MCF 10A (cell line): ENCODE measurements around the gene HOXC5. TPM values are rescaled to one million over a fixed set of nuclear protein-coding genes. Genes with fewer than 3 reads are reported as not detected.

Experiments used
- BruUV-seq: library from RNA; stranded (reverse); fragments of 400-500 nt; replicated peaks from 2 replicates; lab custom pipeline; 2021; lab: Mats Ljungman, UMichigan
- CTCF ChIA-PET: fragments of 300-600 bp; sonication (Branson Sonifier 250); formaldehyde crosslinking; extraction: SDS; loops from one replicate; lab custom pipeline; 2021; ENCODE audit warnings: antibody characterized with exemption, inconsistent platforms; lab: Yijun Ruan, JAX
- POLR2A ChIA-PET: fragments of 300-600, 350-650 bp; sonication (Branson Sonifier 250); formaldehyde crosslinking; extraction: SDS; loops from one replicate; lab custom pipeline; 2020; ENCODE audit warnings: antibody characterized with exemption, inconsistent platforms; lab: Yijun Ruan, JAX
- DNase-seq: peaks from one replicate; pipeline ENCODE4 v3.0.0-alpha.2; 2018; ENCODE audit not compliant: unreplicated experiment
- H3K27ac Mint-ChIP-seq: one replicate; pipeline ENCODE4 v1.8.0; 2022; ENCODE audit warnings: mild to moderate bottlenecking, low read depth, mixed read lengths; ENCODE audit not compliant: unreplicated experiment
- H3K27me3 Mint-ChIP-seq: one replicate; pipeline ENCODE4 v1.8.0; 2022; ENCODE audit warnings: mixed read lengths; ENCODE audit not compliant: insufficient read depth, unreplicated experiment
- H3K36me3 Mint-ChIP-seq: one replicate; pipeline ENCODE4 v1.8.0; 2022; ENCODE audit warnings: mild to moderate bottlenecking, moderate library complexity, mixed read lengths; ENCODE audit not compliant: insufficient read depth, unreplicated experiment
- H3K4me1 Mint-ChIP-seq: one replicate; pipeline ENCODE4 v1.8.0; 2022; ENCODE audit warnings: mixed read lengths; ENCODE audit not compliant: insufficient read depth, unreplicated experiment
- H3K4me3 Mint-ChIP-seq: one replicate; pipeline ENCODE4 v1.8.0; 2022; ENCODE audit warnings: mild to moderate bottlenecking, moderate library complexity, mixed read lengths; ENCODE audit not compliant: unreplicated experiment
- H3K9me3 Mint-ChIP-seq: one replicate; pipeline ENCODE4 v1.8.0; 2022; ENCODE audit warnings: mixed read lengths; ENCODE audit not compliant: unreplicated experiment
- CTCF ChIP-seq: fragments of 200-600 bp; IDR thresholded peaks from one replicate; pipeline ENCODE4 v1.8.0; 2022; ENCODE audit warnings: antibody characterized with exemption, mild to moderate bottlenecking; ENCODE audit not compliant: unreplicated experiment
- intact Hi-C: fragments of 100-400 bp; cut with micrococcal nuclease; formaldehyde crosslinking; loops from 2 replicates; pipeline ENCODE4 v1.14.1; 2022
- total RNA-seq: library from RNA; stranded (reverse); gene quantifications from 2 replicates; pipeline ENCODE4 v1.2.3, GENCODE V29; 2022

The HOXC5 gene
- total RNA-seq, 1 experiment from 2014 or later: not detected

GRCh38 chr12:54060174-54060974 is 27.5 kb downstream of the HOXC5 start:
- H3K27me3 Mint-ChIP-seq: peaks cover 13% of the 10 kb centered on the region
- intact Hi-C loops: no loop called here
- no peaks in the 10 kb centered on the region for H3K9me3 Mint-ChIP-seq
- DNase-seq: no peak
- ChIA-PET CTCF (interaction anchor here (0.6 to 0.8 kb wide), 2 partner anchors 32 to 541 kb away, joined by 4 read pairs; partner anchors contain the start of gene HOXC6), POLR2A (no interaction called here)
- H3K4me3 Mint-ChIP-seq: no peak overlapping the region
- no peak for TF ChIP-seq CTCF
- BruUV-seq: no TSS peak
- no peaks in the 10 kb centered on the region for H3K4me1 Mint-ChIP-seq
- H3K36me3 Mint-ChIP-seq: no peaks in the 10 kb centered on the region
- no peak overlapping the region for H3K27ac Mint-ChIP-seq

GRCh38 chr12:54060975-54061778 is 28.3 kb downstream of the HOXC5 start:
- DNase-seq: no peak
- Mint-ChIP-seq H3K27ac (no peak overlapping the region), H3K4me1 (no peaks in the 10 kb centered on the region), H3K27me3 (peaks cover 18% of the 10 kb centered on the region), H3K4me3 (no peak overlapping the region), H3K36me3 (no peaks in the 10 kb centered on the region), H3K9me3 (no peaks in the 10 kb centered on the region)
- no peak for TF ChIP-seq CTCF
- intact Hi-C loops: no loop called here
- CTCF ChIA-PET: interaction anchor here (0.6 to 0.8 kb wide), 2 partner anchors 33 to 542 kb away, joined by 4 read pairs; partner anchors contain the start of gene HOXC6
- POLR2A ChIA-PET: no interaction called here
- BruUV-seq: no TSS peak

- intact Hi-C loops: no loop called here
- Mint-ChIP-seq H3K27me3 (peaks cover 26% of the 10 kb centered on the region), H3K9me3 (no peaks in the 10 kb centered on the region), H3K27ac (no peak overlapping the region), H3K36me3 (no peaks in the 10 kb centered on the region), H3K4me3 (no peak overlapping the region), H3K4me1 (peaks cover 6% of the 10 kb centered on the region)
- no TSS peak for BruUV-seq
- no peak for DNase-seq
- ChIA-PET POLR2A (interaction anchor here (0.6 kb wide), 1 partner anchor 9 kb away, joined by 4 read pairs; no protein-coding TSS in a partner anchor), CTCF (interaction anchor here (1.0 kb wide), 1 partner anchor 7 kb away, joined by 3 read pairs; no protein-coding TSS in a partner anchor)
- no peak for TF ChIP-seq CTCF
Observed at GRCh38 chr12:54065677-54066076, 32.8 kb downstream of the HOXC5 start.

DNA sequence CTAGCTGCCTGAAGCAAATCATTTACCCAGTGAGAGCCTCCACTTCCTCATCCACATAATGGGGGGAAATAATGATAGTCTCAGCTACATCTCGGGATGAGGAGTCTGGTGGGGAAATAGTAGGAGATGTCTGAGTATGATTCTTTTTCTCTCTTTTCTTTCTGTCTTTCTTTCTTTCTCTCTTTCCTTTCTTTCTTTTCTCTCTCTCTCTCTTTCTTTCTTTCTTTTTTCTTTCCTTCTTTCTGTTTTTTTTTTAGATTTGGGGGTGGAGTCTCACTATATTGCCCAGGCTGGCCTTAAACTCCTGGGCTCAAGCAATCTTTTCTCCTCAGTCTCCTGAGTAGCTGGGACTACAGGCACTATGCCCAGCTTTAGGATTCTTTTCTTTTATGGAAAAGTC is 33.6 kb downstream of the HOXC5 start:
- ChIA-PET CTCF (no interaction called here), POLR2A (no interaction called here)
- Mint-ChIP-seq H3K27ac (no peak overlapping the region), H3K9me3 (no peaks in the 10 kb centered on the region), H3K36me3 (no peaks in the 10 kb centered on the region), H3K4me3 (no peak overlapping the region), H3K27me3 (peaks cover 26% of the 10 kb centered on the region), H3K4me1 (peaks cover 6% of the 10 kb centered on the region)
- intact Hi-C loops: no loop called here
- TF ChIP-seq CTCF: no peak
- BruUV-seq: no TSS peak
- DNase-seq: no peak
